Measurements from ENCODE around the gene ARSA. TPM values are rescaled to one million over a fixed set of nuclear protein-coding genes. Genes with fewer than 3 reads are reported as not detected.

ARSA gene
- total RNA-seq, 1 experiment from 2014 or later, result 43.8 TPM

GRCh38 chr22:50586416-50586815 is 41.5 kb downstream of the ARSA start:
- no peak for ATAC-seq
- Histone ChIP-seq H3K27ac (ENCODE audit: low read length) (no peak overlapping the region), H3K36me3 (ENCODE audit: control insufficient read depth, insufficient read depth, low read length) (no peaks in the 10 kb centered on the region), H3K9me3 (ENCODE audit: control insufficient read depth, insufficient read depth, low read depth, low read length) (no peaks in the 10 kb centered on the region), H3K27me3 (ENCODE audit: control insufficient read depth, insufficient read depth, low read length) (no peaks in the 10 kb centered on the region), H3K4me3 (ENCODE audit: low read depth in 2 of 2, low read length in 2 of 2) (no peak overlapping the region), H3K4me1 (ENCODE audit: control insufficient read depth, insufficient read depth, low read length) (no peaks in the 10 kb centered on the region)
- POLR2A ChIA-PET, result no interaction called here
- TF ChIP-seq, protein P1, sequence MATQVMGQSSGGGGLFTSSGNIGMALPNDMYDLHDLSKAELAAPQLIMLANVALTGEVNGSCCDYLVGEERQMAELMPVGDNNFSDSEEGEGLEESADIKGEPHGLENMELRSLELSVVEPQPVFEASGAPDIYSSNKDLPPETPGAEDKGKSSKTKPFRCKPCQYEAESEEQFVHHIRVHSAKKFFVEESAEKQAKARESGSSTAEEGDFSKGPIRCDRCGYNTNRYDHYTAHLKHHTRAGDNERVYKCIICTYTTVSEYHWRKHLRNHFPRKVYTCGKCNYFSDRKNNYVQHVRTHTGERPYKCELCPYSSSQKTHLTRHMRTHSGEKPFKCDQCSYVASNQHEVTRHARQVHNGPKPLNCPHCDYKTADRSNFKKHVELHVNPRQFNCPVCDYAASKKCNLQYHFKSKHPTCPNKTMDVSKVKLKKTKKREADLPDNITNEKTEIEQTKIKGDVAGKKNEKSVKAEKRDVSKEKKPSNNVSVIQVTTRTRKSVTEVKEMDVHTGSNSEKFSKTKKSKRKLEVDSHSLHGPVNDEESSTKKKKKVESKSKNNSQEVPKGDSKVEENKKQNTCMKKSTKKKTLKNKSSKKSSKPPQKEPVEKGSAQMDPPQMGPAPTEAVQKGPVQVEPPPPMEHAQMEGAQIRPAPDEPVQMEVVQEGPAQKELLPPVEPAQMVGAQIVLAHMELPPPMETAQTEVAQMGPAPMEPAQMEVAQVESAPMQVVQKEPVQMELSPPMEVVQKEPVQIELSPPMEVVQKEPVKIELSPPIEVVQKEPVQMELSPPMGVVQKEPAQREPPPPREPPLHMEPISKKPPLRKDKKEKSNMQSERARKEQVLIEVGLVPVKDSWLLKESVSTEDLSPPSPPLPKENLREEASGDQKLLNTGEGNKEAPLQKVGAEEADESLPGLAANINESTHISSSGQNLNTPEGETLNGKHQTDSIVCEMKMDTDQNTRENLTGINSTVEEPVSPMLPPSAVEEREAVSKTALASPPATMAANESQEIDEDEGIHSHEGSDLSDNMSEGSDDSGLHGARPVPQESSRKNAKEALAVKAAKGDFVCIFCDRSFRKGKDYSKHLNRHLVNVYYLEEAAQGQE (IDR thresholded peaks at IDR 0.05; ENCODE audit: insufficient read depth in 1 of 2, low read depth in 2 of 2, low read length in 1 of 2), result no peak
- TF ChIP-seq POLR2AphosphoS5 (IDR thresholded peaks at IDR 0.05; ENCODE audit: low read depth, low read length), result no peak
- CTCF ChIA-PET, result no interaction called here
- in situ Hi-C loops (cut with HindIII; ENCODE audit: low pct_unique_long_range_greater_than_20kb, low sequenced_read_pairs), result no loop called here
- DNase-seq (ENCODE audit: low read depth, low spot score), result no peak
- no TSS peak for BruUV-seq (replicated peaks)
- intact Hi-C loops (cut with micrococcal nuclease; ENCODE audit: unreplicated experiment), result no loop called here

GRCh38 chr22:50585781-50586180 is 42.2 kb downstream of the ARSA start:
- TF ChIP-seq POLR2AphosphoS5 (IDR thresholded peaks at IDR 0.05; ENCODE audit: low read depth, low read length) (no peak), TCF7L2 (IDR thresholded peaks at IDR 0.05; ENCODE audit: low read depth, low read length) (no peak), SIN3A (IDR thresholded peaks at IDR 0.05; ENCODE audit: borderline replicate concordance, insufficient read depth, low read depth, low read length) (no peak)
- TF ChIP-seq, protein P1 (IDR thresholded peaks at IDR 0.05; ENCODE audit: insufficient read depth in 1 of 2, low read depth in 2 of 2, low read length in 1 of 2), result no peak
- TF ChIP-seq, protein P2, sequence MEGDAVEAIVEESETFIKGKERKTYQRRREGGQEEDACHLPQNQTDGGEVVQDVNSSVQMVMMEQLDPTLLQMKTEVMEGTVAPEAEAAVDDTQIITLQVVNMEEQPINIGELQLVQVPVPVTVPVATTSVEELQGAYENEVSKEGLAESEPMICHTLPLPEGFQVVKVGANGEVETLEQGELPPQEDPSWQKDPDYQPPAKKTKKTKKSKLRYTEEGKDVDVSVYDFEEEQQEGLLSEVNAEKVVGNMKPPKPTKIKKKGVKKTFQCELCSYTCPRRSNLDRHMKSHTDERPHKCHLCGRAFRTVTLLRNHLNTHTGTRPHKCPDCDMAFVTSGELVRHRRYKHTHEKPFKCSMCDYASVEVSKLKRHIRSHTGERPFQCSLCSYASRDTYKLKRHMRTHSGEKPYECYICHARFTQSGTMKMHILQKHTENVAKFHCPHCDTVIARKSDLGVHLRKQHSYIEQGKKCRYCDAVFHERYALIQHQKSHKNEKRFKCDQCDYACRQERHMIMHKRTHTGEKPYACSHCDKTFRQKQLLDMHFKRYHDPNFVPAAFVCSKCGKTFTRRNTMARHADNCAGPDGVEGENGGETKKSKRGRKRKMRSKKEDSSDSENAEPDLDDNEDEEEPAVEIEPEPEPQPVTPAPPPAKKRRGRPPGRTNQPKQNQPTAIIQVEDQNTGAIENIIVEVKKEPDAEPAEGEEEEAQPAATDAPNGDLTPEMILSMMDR (IDR thresholded peaks at IDR 0.05), result no peak
- ATAC-seq (no peak), DNase-seq (ENCODE audit: low read depth, low spot score) (no peak)
- no peak overlapping the region for H3K27ac ChIP-seq (ENCODE audit: low read length)
- ChIA-PET POLR2A (no interaction called here), CTCF (no interaction called here)
- H3K27me3 ChIP-seq (ENCODE audit: control insufficient read depth, insufficient read depth, low read length), result no peaks in the 10 kb centered on the region
- in situ Hi-C loops (cut with HindIII; ENCODE audit: low pct_unique_long_range_greater_than_20kb, low sequenced_read_pairs), result no loop called here
- no peaks in the 10 kb centered on the region for H3K9me3 ChIP-seq (ENCODE audit: control insufficient read depth, insufficient read depth, low read depth, low read length)
- no peaks in the 10 kb centered on the region for H3K36me3 ChIP-seq (ENCODE audit: control insufficient read depth, insufficient read depth, low read length)
- H3K4me3 ChIP-seq (ENCODE audit: low read depth in 2 of 2, low read length in 2 of 2), result no peak overlapping the region
- BruUV-seq (replicated peaks), result no TSS peak
- intact Hi-C loops (cut with micrococcal nuclease; ENCODE audit: unreplicated experiment), result no loop called here
- 0 out of 2 replicates have a peak, but pooled peaks cover 2% of the 10 kb centered on the region for H3K4me1 ChIP-seq (ENCODE audit: control insufficient read depth, insufficient read depth, low read length)
